ENCODE results near the gene MINPP1. TPM values are rescaled to one million over a fixed set of nuclear protein-coding genes. Genes with fewer than 3 reads are reported as not detected.

The MINPP1 gene
- total RNA-seq, 2 experiments from 2014 or later = 8.3 TPM

DNA sequence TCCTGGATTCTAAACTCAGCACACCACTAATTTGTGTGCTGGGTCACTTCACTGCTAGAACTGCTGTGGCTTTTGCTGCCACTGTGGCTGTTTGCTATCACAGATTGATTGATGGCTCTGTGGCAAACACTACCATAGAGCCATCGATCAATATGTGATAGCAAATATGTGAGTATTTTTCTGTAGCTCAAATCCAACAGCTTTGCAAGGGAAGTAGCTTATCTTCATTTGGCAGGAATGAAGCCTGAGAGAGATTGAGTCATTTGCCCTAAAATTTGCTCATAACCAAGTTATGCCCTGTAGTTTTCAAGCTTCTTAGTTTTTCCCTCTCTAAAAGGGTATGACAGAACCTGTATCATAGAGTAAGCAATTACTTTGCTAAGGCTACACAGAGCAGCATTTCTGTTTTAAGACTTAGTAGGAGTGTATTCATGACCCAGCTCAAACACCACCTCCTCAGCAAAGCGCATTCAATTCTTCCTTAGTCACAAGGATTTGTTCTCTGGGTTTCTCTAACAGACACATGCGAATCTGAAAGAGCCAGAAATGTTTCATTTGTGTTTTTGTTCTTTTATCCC is 43.1 kb downstream of the MINPP1 start:
- intact Hi-C loops (cut with DNase I, micrococcal nuclease) = no loop called here
- ATAC-seq (peak; percentile 71), DNase-seq (no peak)
- CTCF ChIA-PET = interaction anchor here (1.2 to 2.1 kb wide), 2 partner anchors 14 to 24 kb away, joined by 3 to 6 read pairs; no protein-coding TSS in a partner anchor
- no peak overlapping the region for H3K4me3 Mint-ChIP-seq
- H3K27me3 Mint-ChIP-seq = no peaks in the 10 kb centered on the region
- peaks cover 4% of the 10 kb centered on the region for H3K9me3 Mint-ChIP-seq (ENCODE audit: low read depth)
- peaks cover 18% of the 10 kb centered on the region for H3K36me3 Mint-ChIP-seq (ENCODE audit: low read depth)
- peaks cover 19% of the 10 kb centered on the region for H3K4me1 Mint-ChIP-seq
- POLR2A ChIA-PET = no interaction called here
- no peak overlapping the region for H3K27ac Mint-ChIP-seq

DNA sequence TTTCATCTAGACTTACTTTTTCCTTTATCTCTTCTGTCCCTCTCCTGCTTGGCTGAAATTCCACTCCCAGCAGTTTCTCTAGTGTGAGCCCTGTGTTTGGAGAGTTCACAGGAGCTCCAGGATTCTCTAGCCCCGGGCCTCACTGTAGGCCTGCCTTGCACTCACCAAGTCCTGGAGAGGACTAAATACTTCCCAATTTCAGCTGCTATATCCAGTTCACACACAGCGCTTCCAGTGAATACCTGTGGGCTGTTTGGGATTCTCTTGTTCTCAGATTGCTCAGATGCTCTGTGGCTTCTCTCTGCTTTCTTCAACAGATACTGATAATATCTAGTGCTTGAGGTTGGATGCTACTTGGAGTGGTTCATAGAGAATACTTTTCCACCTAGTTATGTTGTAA is 46.0 kb downstream of the MINPP1 start:
- POLR2A ChIA-PET = no interaction called here
- H3K36me3 Mint-ChIP-seq (ENCODE audit: low read depth) = peaks cover 18% of the 10 kb centered on the region
- CTCF ChIA-PET = no interaction called here
- H3K4me3 Mint-ChIP-seq = no peak overlapping the region
- DNase-seq = no peak
- H3K27me3 Mint-ChIP-seq = no peaks in the 10 kb centered on the region
- ATAC-seq = no peak
- H3K27ac Mint-ChIP-seq = no peak overlapping the region
- intact Hi-C loops (cut with DNase I, micrococcal nuclease) = loop anchor here in 1 of 2 experiments (1.0 kb wide), 1 partner anchor 12 kb away; no protein-coding TSS in a partner anchor
- peaks cover 18% of the 10 kb centered on the region for H3K4me1 Mint-ChIP-seq
- H3K9me3 Mint-ChIP-seq (ENCODE audit: low read depth) = no peaks in the 10 kb centered on the region

DNA sequence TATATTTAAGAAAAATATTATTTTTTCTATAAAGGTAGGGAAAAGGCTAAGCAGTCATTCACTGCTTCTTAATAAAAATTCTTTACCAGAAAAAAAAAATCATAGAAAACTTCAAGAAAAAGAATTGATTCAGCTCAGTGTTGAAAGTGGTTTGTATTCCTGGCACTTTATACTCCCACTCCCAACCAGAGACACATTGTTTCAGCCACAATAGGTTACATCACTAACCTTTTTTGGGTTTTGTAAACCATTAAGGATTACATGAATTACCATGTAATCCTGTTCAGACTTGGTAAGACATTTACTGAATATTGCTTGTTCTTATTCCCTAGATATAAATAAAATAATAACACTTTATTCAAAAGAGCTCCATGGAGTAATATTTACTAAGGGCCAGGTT is 46.6 kb downstream of the MINPP1 start:
- Mint-ChIP-seq H3K27me3 (no peaks in the 10 kb centered on the region), H3K9me3 (ENCODE audit: low read depth) (no peaks in the 10 kb centered on the region), H3K27ac (no peak overlapping the region), H3K4me3 (no peak overlapping the region), H3K36me3 (ENCODE audit: low read depth) (peaks cover 18% of the 10 kb centered on the region), H3K4me1 (peaks cover 14% of the 10 kb centered on the region)
- POLR2A ChIA-PET = no interaction called here
- ATAC-seq (peak; percentile 47), DNase-seq (no peak)
- intact Hi-C loops (cut with DNase I, micrococcal nuclease) = no loop called here
- CTCF ChIA-PET = no interaction called here

- no peak for ATAC-seq
- H3K4me1 Mint-ChIP-seq = peaks cover 14% of the 10 kb centered on the region
- no peak for DNase-seq
- intact Hi-C loops (cut with DNase I, micrococcal nuclease) = no loop called here
- H3K27me3 Mint-ChIP-seq = no peaks in the 10 kb centered on the region
- H3K27ac Mint-ChIP-seq = no peak overlapping the region
- ChIA-PET CTCF (no interaction called here), POLR2A (no interaction called here)
- H3K36me3 Mint-ChIP-seq (ENCODE audit: low read depth) = peaks cover 14% of the 10 kb centered on the region
- no peaks in the 10 kb centered on the region for H3K9me3 Mint-ChIP-seq (ENCODE audit: low read depth)
- no peak overlapping the region for H3K4me3 Mint-ChIP-seq
Measured at GRCh38 chr10:87552248-87552929, 47.7 kb downstream of the MINPP1 start.

DNA sequence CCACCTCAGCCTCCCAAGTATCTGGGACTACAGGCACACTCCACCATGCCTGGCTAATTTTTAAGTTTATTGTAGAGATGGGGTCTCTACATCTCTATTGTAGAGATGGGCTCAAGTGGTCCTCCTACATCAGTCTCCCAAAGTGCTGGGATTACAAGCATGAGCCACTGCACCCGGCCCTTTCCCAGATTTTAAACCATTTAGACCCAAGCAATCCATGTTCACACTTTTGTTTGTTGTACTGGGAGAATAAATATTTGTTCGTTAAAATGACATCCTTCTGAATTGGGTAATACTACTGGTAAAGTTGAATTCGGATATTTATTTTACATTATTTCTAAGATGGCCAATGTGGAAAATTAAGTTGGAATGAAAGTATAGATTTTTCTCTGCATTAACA is 52.7 kb downstream of the MINPP1 start:
- ChIA-PET CTCF (no interaction called here), POLR2A (no interaction called here)
- Mint-ChIP-seq H3K4me1 (peaks cover 5% of the 10 kb centered on the region), H3K36me3 (ENCODE audit: low read depth) (peaks cover 10% of the 10 kb centered on the region), H3K4me3 (no peak overlapping the region), H3K27me3 (peaks cover 2% of the 10 kb centered on the region), H3K9me3 (ENCODE audit: low read depth) (no peaks in the 10 kb centered on the region), H3K27ac (no peak overlapping the region)
- DNase-seq (no peak), ATAC-seq (no peak)
- intact Hi-C loops (cut with DNase I, micrococcal nuclease) = no loop called here

GRCh38 chr10:87558333-87558732 is 53.6 kb downstream of the MINPP1 start:
- no peak overlapping the region for H3K27ac Mint-ChIP-seq
- ChIA-PET CTCF (no interaction called here), POLR2A (no interaction called here)
- H3K4me1 Mint-ChIP-seq = peaks cover 5% of the 10 kb centered on the region
- H3K36me3 Mint-ChIP-seq (ENCODE audit: low read depth) = peaks cover 4% of the 10 kb centered on the region
- peaks cover under 1% of the 10 kb centered on the region for H3K9me3 Mint-ChIP-seq (ENCODE audit: low read depth)
- peaks cover 7% of the 10 kb centered on the region for H3K27me3 Mint-ChIP-seq
- ATAC-seq = no peak
- H3K4me3 Mint-ChIP-seq = no peak overlapping the region
- intact Hi-C loops (cut with DNase I, micrococcal nuclease) = no loop called here
- DNase-seq = no peak

DNA sequence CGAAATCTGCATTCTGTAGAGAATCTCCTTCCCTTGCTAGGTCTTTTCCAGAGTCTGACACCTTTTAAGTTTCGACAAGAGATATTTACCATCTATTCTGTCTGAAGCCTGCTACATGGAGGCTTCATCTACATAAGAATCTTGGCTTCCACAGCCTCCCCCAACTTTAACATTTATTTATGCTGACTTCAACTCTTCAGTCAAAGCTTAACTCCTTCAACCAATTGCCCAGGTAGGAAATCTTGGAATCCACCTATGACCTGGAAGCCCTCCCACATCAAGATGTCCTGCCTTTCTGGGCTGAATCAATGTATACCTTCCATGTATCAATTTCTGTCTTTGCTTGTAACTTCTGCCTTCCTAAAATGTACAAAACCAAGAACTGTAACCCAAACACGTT is 54.7 kb downstream of the MINPP1 start:
- Mint-ChIP-seq H3K27me3 (peaks cover 9% of the 10 kb centered on the region), H3K27ac (no peak overlapping the region), H3K4me3 (no peak overlapping the region), H3K9me3 (ENCODE audit: low read depth) (peaks cover 2% of the 10 kb centered on the region), H3K4me1 (peaks cover 5% of the 10 kb centered on the region), H3K36me3 (ENCODE audit: low read depth) (no peaks in the 10 kb centered on the region)
- ATAC-seq = no peak
- intact Hi-C loops (cut with DNase I, micrococcal nuclease) = no loop called here
- ChIA-PET POLR2A (no interaction called here), CTCF (no interaction called here)
- no peak for DNase-seq

- Mint-ChIP-seq H3K4me3 (no peak overlapping the region), H3K27me3 (peaks cover 15% of the 10 kb centered on the region), H3K36me3 (ENCODE audit: low read depth) (peaks cover 2% of the 10 kb centered on the region), H3K4me1 (peaks cover 3% of the 10 kb centered on the region), H3K27ac (no peak overlapping the region), H3K9me3 (ENCODE audit: low read depth) (peaks cover 8% of the 10 kb centered on the region)
- ChIA-PET CTCF (no interaction called here), POLR2A (no interaction called here)
- intact Hi-C loops (cut with DNase I, micrococcal nuclease) = no loop called here
- no peak for ATAC-seq
- no peak for DNase-seq
Measured at GRCh38 chr10:87560495-87561129, 55.9 kb downstream of the MINPP1 start.

DNA sequence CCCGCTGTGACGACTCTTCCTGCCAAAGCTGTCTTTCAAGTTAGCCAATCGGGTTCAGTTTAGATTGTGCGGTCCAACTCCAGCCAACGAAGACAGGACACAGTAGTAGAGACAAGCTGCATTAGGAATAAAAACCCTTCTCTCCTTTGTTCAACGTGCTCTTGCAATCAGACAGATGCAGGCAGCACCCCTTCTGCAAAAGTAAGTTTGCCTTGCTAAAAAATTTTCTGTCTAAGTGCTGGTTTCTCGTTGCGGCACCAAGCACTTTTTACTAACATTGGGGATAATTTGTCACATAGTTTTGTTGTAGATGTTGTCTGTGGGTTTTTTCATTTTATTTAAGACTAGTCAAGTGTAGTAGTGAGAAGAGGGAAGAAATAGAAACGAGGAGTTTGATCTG is 58.1 kb downstream of the MINPP1 start:
- POLR2A ChIA-PET = interaction anchor here (1.1 kb wide), 1 partner anchor 209 kb away, joined by 8 read pairs; no protein-coding TSS in a partner anchor
- intact Hi-C loops (cut with DNase I, micrococcal nuclease) = no loop called here
- ATAC-seq (no peak), DNase-seq (no peak)
- CTCF ChIA-PET = no interaction called here
- H3K36me3 Mint-ChIP-seq (ENCODE audit: low read depth) = peaks cover 2% of the 10 kb centered on the region
- peaks cover 23% of the 10 kb centered on the region for H3K27me3 Mint-ChIP-seq
- no peaks in the 10 kb centered on the region for H3K4me1 Mint-ChIP-seq
- no peak overlapping the region for H3K4me3 Mint-ChIP-seq
- peaks cover 10% of the 10 kb centered on the region for H3K9me3 Mint-ChIP-seq (ENCODE audit: low read depth)
- H3K27ac Mint-ChIP-seq = no peak overlapping the region

- intact Hi-C loops (cut with DNase I, micrococcal nuclease) = no loop called here
- ChIA-PET CTCF (no interaction called here), POLR2A (no interaction called here)
- peaks cover 2% of the 10 kb centered on the region for H3K36me3 Mint-ChIP-seq (ENCODE audit: low read depth)
- DNase-seq (no peak), ATAC-seq (no peak)
- H3K4me1 Mint-ChIP-seq = no peaks in the 10 kb centered on the region
- H3K4me3 Mint-ChIP-seq = no peak overlapping the region
- peaks cover 36% of the 10 kb centered on the region for H3K27me3 Mint-ChIP-seq
- H3K27ac Mint-ChIP-seq = no peak overlapping the region
- peaks cover 10% of the 10 kb centered on the region for H3K9me3 Mint-ChIP-seq (ENCODE audit: low read depth)
Measured at GRCh38 chr10:87565010-87565409, 60.3 kb downstream of the MINPP1 start.

GRCh38 chr10:87575851-87576250 is 71.2 kb downstream of the MINPP1 start:
- no peak for ATAC-seq
- peaks cover 23% of the 10 kb centered on the region for H3K27me3 Mint-ChIP-seq
- H3K36me3 Mint-ChIP-seq (ENCODE audit: low read depth) = no peaks in the 10 kb centered on the region
- intact Hi-C loops (cut with DNase I, micrococcal nuclease) = no loop called here
- DNase-seq = no peak
- H3K9me3 Mint-ChIP-seq (ENCODE audit: low read depth) = peaks cover 4% of the 10 kb centered on the region
- no peaks in the 10 kb centered on the region for H3K4me1 Mint-ChIP-seq
- H3K4me3 Mint-ChIP-seq = no peak overlapping the region
- ChIA-PET CTCF (no interaction called here), POLR2A (no interaction called here)
- no peak overlapping the region for H3K27ac Mint-ChIP-seq

GRCh38 chr10:87578160-87578841 is 73.6 kb downstream of the MINPP1 start:
- intact Hi-C loops (cut with DNase I, micrococcal nuclease) = no loop called here
- Mint-ChIP-seq H3K9me3 (ENCODE audit: low read depth) (no peaks in the 10 kb centered on the region), H3K27me3 (peaks cover 17% of the 10 kb centered on the region), H3K36me3 (ENCODE audit: low read depth) (no peaks in the 10 kb centered on the region), H3K4me1 (no peaks in the 10 kb centered on the region), H3K27ac (no peak overlapping the region), H3K4me3 (no peak overlapping the region)
- ATAC-seq (no peak), DNase-seq (no peak)
- CTCF ChIA-PET = interaction anchor here (0.7 kb wide), 1 partner anchor 15 kb away, joined by 3 read pairs; no protein-coding TSS in a partner anchor
- POLR2A ChIA-PET = no interaction called here
